Fibroblast of villous mesenchyme (primary cell): ENCODE results near the gene AMPD1. TPM values are rescaled to one million over a fixed set of nuclear protein-coding genes. Genes with fewer than 3 reads are reported as not detected.

Source experiments
- DNase-seq: peaks from one replicate; pipeline ENCODE4 v3.0.0-alpha.2; 2010; ENCODE audit warnings: low read depth
- H3K4me3 ChIP-seq: 2 replicates; pipeline ENCODE4 v1.5.1; 2011; ENCODE audit warnings: low read depth, mild to moderate bottlenecking, low read length
- CTCF ChIP-seq: IDR thresholded peaks from 2 replicates; pipeline ENCODE4 v1.5.1; 2012; ENCODE audit warnings: low read depth, mild to moderate bottlenecking, low read length; ENCODE audit not compliant: insufficient read depth
- total RNA-seq: library from RNA; depleted of rRNA; stranded (reverse); fragments of >200 nt; gene quantifications from 2 replicates; pipeline ENCODE4 v1.2.3, GENCODE V29; 2012

AMPD1 gene
- total RNA-seq, 1 donor: not detected

- no peak for TF ChIP-seq CTCF
- H3K4me3 ChIP-seq: no peak overlapping the region
- no peak for DNase-seq
These were observed 35.1 kb downstream of the AMPD1 start for GRCh38 chr1:114660238-114660637.

GRCh38 chr1:114651893-114652292 lies 43.5 kb downstream of the AMPD1 start:
- DNase-seq: no peak
- H3K4me3 ChIP-seq: no peak overlapping the region
- no peak for TF ChIP-seq CTCF

GRCh38 chr1:114648503-114648902 lies 46.8 kb downstream of the AMPD1 start:
- peak; percentile 1 for DNase-seq
- TF ChIP-seq CTCF: peak; percentile 4
- no peak overlapping the region for H3K4me3 ChIP-seq

GRCh38 chr1:114641377-114641776 lies 54.0 kb downstream of the AMPD1 start:
- DNase-seq: no peak
- TF ChIP-seq CTCF: no peak
- H3K4me3 ChIP-seq: no peak overlapping the region

- H3K4me3 ChIP-seq: no peak overlapping the region
- no peak for TF ChIP-seq CTCF
- DNase-seq: no peak
These were observed 56.4 kb downstream of the AMPD1 start for GRCh38 chr1:114638910-114639309.

GRCh38 chr1:114632427-114632826 lies 62.9 kb downstream of the AMPD1 start:
- TF ChIP-seq CTCF: no peak
- DNase-seq: no peak
- no peak overlapping the region for H3K4me3 ChIP-seq

- no peak overlapping the region for H3K4me3 ChIP-seq
- no peak for DNase-seq
- TF ChIP-seq CTCF: no peak
These were observed 68.2 kb downstream of the AMPD1 start for GRCh38 chr1:114627107-114627506.
